OCI-LY3 (cell line): Measurements from ENCODE around the gene ITGAE.

Experiments used
- H2AFZ ChIP-seq: fragments of 200-600, 300-600 bp; shearing (Covaris generic); 2 replicates; pipeline ENCODE4 v1.6.0; 2014; ENCODE audit warnings: antibody characterized with exemption, low read depth, low read length
- H3K27ac ChIP-seq: fragments of 200-600, 300-600 bp; sonication (generic); 2 replicates; pipeline ENCODE4 v1.5.1; 2014; ENCODE audit warnings: mild to moderate bottlenecking, low read length, moderate library complexity, mixed read lengths
- H3K27me3 ChIP-seq: fragments of 200-600, 300-600 bp; sonication (generic); 2 replicates; pipeline ENCODE4 v1.6.1; 2014; ENCODE audit warnings: low read depth, low read length, mixed read lengths
- H3K36me3 ChIP-seq: fragments of 200-600, 300-600 bp; sonication (generic); replicated peaks from 2 replicates; pipeline ENCODE3; 2014; ENCODE audit warnings: low read depth, low read length, mixed read lengths
- H3K4me1 ChIP-seq: fragments of 300-600, 200-600 bp; sonication (generic); 2 replicates; pipeline ENCODE4 v1.6.1; 2014; ENCODE audit warnings: low read length, mixed read lengths
- H3K4me2 ChIP-seq: fragments of 200-600, 300-600 bp; sonication (generic); 2 replicates; pipeline ENCODE4 v1.6.1; 2014; ENCODE audit warnings: low read length, mixed read lengths
- H3K4me3 ChIP-seq: fragments of 300-600, 200-600 bp; sonication (generic); 2 replicates; pipeline ENCODE4 v1.5.1; 2014; ENCODE audit warnings: antibody characterized with exemption, mild to moderate bottlenecking, low read length, moderate library complexity
- H3K79me2 ChIP-seq: fragments of 300-600, 200-600 bp; shearing (Covaris generic); 2 replicates; pipeline ENCODE4 v1.6.1; 2014; ENCODE audit warnings: mild to moderate bottlenecking, low read length, mixed read lengths
- H3K9ac ChIP-seq: fragments of 300-600, 200-600 bp; shearing (Covaris generic); 2 replicates; pipeline ENCODE4 v1.6.0; 2014; ENCODE audit warnings: mild to moderate bottlenecking, low read length, moderate library complexity
- H3K9me3 ChIP-seq: fragments of 200-600, 300-600 bp; shearing (Covaris generic); 2 replicates; pipeline ENCODE4 v1.6.1; 2014; ENCODE audit warnings: low read length, mixed read lengths; ENCODE audit not compliant: insufficient read depth
- H4K20me1 ChIP-seq: fragments of 200-600, 300-600 bp; sonication (generic); 2 replicates; pipeline ENCODE4 v1.6.1; 2016; ENCODE audit warnings: low read length, mixed read lengths; ENCODE audit not compliant: insufficient read depth
- EZH2phosphoT487 ChIP-seq: fragments of 200-600 bp; shearing (Covaris generic); IDR thresholded peaks from 2 replicates; pipeline ENCODE4 v1.6.1; 2018; ENCODE audit warnings: antibody characterized with exemption, mixed run types, low read depth
- TF ChIP-seq, protein P1 (sequence below): fragments of 200-600, 300-600 bp; sonication (generic); IDR thresholded peaks from 2 replicates; pipeline ENCODE4 v1.5.1; 2014; ENCODE audit warnings: antibody characterized with exemption, low read length, low read depth

Gene ITGAE

GRCh38 chr17:3812771-3813170 is 11.8 kb upstream of the ITGAE start:
- Histone ChIP-seq H3K9ac (no peak overlapping the region), H3K27ac (no peak overlapping the region), H4K20me1 (no peaks in the 10 kb centered on the region), H3K4me2 (no peak overlapping the region), H2AFZ (no peak overlapping the region), H3K36me3 (peaks cover 5% of the 10 kb centered on the region), H3K4me1 (no peaks in the 10 kb centered on the region), H3K9me3 (no peaks in the 10 kb centered on the region), H3K79me2 (no peaks in the 10 kb centered on the region), H3K27me3 (no peaks in the 10 kb centered on the region), H3K4me3 (no peak overlapping the region)
- no peak for TF ChIP-seq EZH2phosphoT487
- TF ChIP-seq, protein P1, sequence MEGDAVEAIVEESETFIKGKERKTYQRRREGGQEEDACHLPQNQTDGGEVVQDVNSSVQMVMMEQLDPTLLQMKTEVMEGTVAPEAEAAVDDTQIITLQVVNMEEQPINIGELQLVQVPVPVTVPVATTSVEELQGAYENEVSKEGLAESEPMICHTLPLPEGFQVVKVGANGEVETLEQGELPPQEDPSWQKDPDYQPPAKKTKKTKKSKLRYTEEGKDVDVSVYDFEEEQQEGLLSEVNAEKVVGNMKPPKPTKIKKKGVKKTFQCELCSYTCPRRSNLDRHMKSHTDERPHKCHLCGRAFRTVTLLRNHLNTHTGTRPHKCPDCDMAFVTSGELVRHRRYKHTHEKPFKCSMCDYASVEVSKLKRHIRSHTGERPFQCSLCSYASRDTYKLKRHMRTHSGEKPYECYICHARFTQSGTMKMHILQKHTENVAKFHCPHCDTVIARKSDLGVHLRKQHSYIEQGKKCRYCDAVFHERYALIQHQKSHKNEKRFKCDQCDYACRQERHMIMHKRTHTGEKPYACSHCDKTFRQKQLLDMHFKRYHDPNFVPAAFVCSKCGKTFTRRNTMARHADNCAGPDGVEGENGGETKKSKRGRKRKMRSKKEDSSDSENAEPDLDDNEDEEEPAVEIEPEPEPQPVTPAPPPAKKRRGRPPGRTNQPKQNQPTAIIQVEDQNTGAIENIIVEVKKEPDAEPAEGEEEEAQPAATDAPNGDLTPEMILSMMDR, result no peak

DNA sequence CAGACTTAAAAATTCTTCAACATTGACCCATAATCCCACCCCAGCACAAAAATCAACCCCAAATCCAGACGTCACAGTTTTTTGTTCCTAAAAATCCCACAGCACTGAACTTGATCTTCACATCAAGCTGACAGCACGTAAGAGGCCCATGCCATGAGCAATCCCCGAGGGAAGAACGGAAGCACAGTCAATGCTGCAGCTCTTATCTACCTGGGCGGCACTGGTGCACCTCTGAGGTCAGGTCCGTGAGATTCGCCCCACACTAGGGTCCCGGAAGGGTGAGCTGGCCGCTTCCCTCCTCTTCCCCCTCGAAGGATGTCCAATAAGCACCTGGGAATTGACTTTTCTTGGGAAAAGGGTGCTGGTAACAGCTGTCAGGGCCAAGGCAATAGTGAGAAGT is 11.3 kb upstream of the ITGAE start:
- TF ChIP-seq, protein P1, result no peak
- TF ChIP-seq EZH2phosphoT487, result no peak
- Histone ChIP-seq H3K79me2 (no peaks in the 10 kb centered on the region), H3K27ac (no peak overlapping the region), H4K20me1 (no peaks in the 10 kb centered on the region), H3K4me2 (no peak overlapping the region), H3K4me3 (no peak overlapping the region), H3K27me3 (no peaks in the 10 kb centered on the region), H3K36me3 (peaks cover 5% of the 10 kb centered on the region), H3K4me1 (no peaks in the 10 kb centered on the region), H2AFZ (no peak overlapping the region), H3K9ac (no peak overlapping the region), H3K9me3 (no peaks in the 10 kb centered on the region)

GRCh38 chr17:3810019-3810418 is 9.0 kb upstream of the ITGAE start:
- Histone ChIP-seq H3K36me3 (peaks cover 5% of the 10 kb centered on the region), H3K27ac (no peak overlapping the region), H3K79me2 (no peaks in the 10 kb centered on the region)

GRCh38 chr17:3809135-3809534 is 8.1 kb upstream of the ITGAE start:
- no peak overlapping the region for H3K4me2 ChIP-seq
- peaks cover 5% of the 10 kb centered on the region for H3K36me3 ChIP-seq
- H2AFZ ChIP-seq, result no peak overlapping the region
- H4K20me1 ChIP-seq, result no peaks in the 10 kb centered on the region
- H3K4me1 ChIP-seq, result no peaks in the 10 kb centered on the region
- H3K9me3 ChIP-seq, result no peaks in the 10 kb centered on the region
- H3K27ac ChIP-seq, result no peak overlapping the region
- H3K9ac ChIP-seq, result no peak overlapping the region
- TF ChIP-seq, protein P1, result no peak
- no peak for TF ChIP-seq EZH2phosphoT487
- no peaks in the 10 kb centered on the region for H3K27me3 ChIP-seq
- H3K79me2 ChIP-seq, result no peaks in the 10 kb centered on the region
- no peak overlapping the region for H3K4me3 ChIP-seq

More at GRCh38 chr17:3810019-3810418, 9.0 kb upstream of the ITGAE start:
- Histone ChIP-seq H4K20me1 (no peaks in the 10 kb centered on the region), H3K4me2 (no peak overlapping the region), H2AFZ (no peak overlapping the region), H3K4me1 (no peaks in the 10 kb centered on the region), H3K4me3 (no peak overlapping the region), H3K9me3 (no peaks in the 10 kb centered on the region), H3K27me3 (no peaks in the 10 kb centered on the region), H3K9ac (no peak overlapping the region)
- TF ChIP-seq, protein P1, result no peak
- no peak for TF ChIP-seq EZH2phosphoT487
